GM23338 (cell line): ENCODE data around the gene NUCB2.

Experiments used
- CREB1 ChIP-seq: fragments of 250-450 bp; sonication (Bioruptor Pico); IDR thresholded peaks from 2 replicates; pipeline ENCODE4 v1.5.0; 2020; ENCODE audit warnings: low read depth, mild to moderate bottlenecking, moderate library complexity
- EZH2phosphoT487 ChIP-seq: fragments of 200-600 bp; sonication (generic); IDR thresholded peaks from one replicate; pipeline ENCODE4 v1.8.1; 2018; ENCODE audit warnings: antibody characterized with exemption; ENCODE audit not compliant: unreplicated experiment
- POLR2AphosphoS5 ChIP-seq: IDR thresholded peaks from 2 replicates; pipeline ENCODE4 v1.6.1; 2016; ENCODE audit warnings: antibody characterized with exemption, low read depth
- ZNF331 ChIP-seq: fragments of 250-450 bp; sonication (Bioruptor Pico); IDR thresholded peaks from 2 replicates; pipeline ENCODE4 v1.5.0; 2020; ENCODE audit warnings: low read depth, mild to moderate bottlenecking, moderate library complexity
- TF ChIP-seq, protein P1 (sequence below), 2 experiments: fragments of 200-600 bp in 1 of 2; sonication (generic) in 1 of 2; conservative IDR thresholded peaks; 2 replicates each; pipeline versions ENCODE4 v1.5.1 to v1.6.1; 2016 to 2017; ENCODE audit warnings: antibody characterized with exemption in 2 of 2, low read depth in 2 of 2, mild to moderate bottlenecking in 2 of 2, moderate library complexity in 1 of 2
- TF ChIP-seq, protein P2 (sequence below): IDR thresholded peaks from one replicate; pipeline ENCODE4 v1.6.1; 2018; ENCODE audit warnings: antibody characterized with exemption; ENCODE audit not compliant: unreplicated experiment

DNA sequence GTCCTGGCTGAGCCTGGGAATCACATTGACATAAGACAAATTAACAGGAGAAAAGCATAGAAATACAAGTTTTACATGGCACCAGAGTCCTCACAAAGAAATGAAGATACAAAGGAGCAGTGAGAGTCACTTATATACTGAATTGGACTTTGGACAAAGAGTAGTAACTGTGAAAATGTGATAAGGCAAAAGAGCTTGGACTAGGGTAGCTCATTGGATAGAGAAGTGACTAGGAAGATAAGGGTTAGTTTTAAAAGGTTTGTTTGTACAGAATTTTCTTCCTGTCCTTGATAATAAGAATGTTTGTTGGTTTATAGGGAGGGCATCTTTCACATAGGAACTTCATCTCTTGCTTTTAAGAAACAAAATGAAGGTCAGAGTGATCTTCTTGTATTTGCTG lies 17.9 kb upstream of the NUCB2 start:
- TF ChIP-seq, protein P1, sequence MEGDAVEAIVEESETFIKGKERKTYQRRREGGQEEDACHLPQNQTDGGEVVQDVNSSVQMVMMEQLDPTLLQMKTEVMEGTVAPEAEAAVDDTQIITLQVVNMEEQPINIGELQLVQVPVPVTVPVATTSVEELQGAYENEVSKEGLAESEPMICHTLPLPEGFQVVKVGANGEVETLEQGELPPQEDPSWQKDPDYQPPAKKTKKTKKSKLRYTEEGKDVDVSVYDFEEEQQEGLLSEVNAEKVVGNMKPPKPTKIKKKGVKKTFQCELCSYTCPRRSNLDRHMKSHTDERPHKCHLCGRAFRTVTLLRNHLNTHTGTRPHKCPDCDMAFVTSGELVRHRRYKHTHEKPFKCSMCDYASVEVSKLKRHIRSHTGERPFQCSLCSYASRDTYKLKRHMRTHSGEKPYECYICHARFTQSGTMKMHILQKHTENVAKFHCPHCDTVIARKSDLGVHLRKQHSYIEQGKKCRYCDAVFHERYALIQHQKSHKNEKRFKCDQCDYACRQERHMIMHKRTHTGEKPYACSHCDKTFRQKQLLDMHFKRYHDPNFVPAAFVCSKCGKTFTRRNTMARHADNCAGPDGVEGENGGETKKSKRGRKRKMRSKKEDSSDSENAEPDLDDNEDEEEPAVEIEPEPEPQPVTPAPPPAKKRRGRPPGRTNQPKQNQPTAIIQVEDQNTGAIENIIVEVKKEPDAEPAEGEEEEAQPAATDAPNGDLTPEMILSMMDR (conservative IDR thresholded peaks at IDR 0.05; ENCODE audit: low read depth in 2 of 2): no peak
- TF ChIP-seq EZH2phosphoT487: no peak
- no peak for TF ChIP-seq POLR2AphosphoS5
- TF ChIP-seq, protein P2, sequence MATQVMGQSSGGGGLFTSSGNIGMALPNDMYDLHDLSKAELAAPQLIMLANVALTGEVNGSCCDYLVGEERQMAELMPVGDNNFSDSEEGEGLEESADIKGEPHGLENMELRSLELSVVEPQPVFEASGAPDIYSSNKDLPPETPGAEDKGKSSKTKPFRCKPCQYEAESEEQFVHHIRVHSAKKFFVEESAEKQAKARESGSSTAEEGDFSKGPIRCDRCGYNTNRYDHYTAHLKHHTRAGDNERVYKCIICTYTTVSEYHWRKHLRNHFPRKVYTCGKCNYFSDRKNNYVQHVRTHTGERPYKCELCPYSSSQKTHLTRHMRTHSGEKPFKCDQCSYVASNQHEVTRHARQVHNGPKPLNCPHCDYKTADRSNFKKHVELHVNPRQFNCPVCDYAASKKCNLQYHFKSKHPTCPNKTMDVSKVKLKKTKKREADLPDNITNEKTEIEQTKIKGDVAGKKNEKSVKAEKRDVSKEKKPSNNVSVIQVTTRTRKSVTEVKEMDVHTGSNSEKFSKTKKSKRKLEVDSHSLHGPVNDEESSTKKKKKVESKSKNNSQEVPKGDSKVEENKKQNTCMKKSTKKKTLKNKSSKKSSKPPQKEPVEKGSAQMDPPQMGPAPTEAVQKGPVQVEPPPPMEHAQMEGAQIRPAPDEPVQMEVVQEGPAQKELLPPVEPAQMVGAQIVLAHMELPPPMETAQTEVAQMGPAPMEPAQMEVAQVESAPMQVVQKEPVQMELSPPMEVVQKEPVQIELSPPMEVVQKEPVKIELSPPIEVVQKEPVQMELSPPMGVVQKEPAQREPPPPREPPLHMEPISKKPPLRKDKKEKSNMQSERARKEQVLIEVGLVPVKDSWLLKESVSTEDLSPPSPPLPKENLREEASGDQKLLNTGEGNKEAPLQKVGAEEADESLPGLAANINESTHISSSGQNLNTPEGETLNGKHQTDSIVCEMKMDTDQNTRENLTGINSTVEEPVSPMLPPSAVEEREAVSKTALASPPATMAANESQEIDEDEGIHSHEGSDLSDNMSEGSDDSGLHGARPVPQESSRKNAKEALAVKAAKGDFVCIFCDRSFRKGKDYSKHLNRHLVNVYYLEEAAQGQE: no peak
- TF ChIP-seq ZNF331 (CRISPR knock-in tag): no peak
- no peak for TF ChIP-seq CREB1 (CRISPR knock-in tag)
